H1 (cell line): ENCODE measurements around the gene USP24. TPM values are rescaled to one million over a fixed set of nuclear protein-coding genes. Genes with fewer than 3 reads are reported as not detected.

ENCODE experiments used
- CTCF ChIA-PET: fragments of 300-600 bp; sonication (Branson Sonifier 250); formaldehyde crosslinking; loops from one replicate; lab custom pipeline; 2021; ENCODE audit not compliant: partially characterized antibody; lab: Charles Lee
- POLR2A ChIA-PET: fragments of 300-600 bp; sonication (Branson Sonifier 250); formaldehyde crosslinking; loops from one replicate; lab custom pipeline; 2021; ENCODE audit warnings: inconsistent platforms; ENCODE audit not compliant: partially characterized antibody; lab: Charles Lee
- DNase-seq, 2 experiments: peaks; one replicate each; pipeline versions ENCODE4 v3.0.0 to v3.0.0-alpha.2; 2010 to 2022; ENCODE audit warnings: low spot score in 2 of 2, low read depth in 1 of 2, mixed read lengths in 1 of 2
- FAIRE-seq: peaks from 2 replicates; lab custom pipeline; 2011; peaks lifted over from hg19 to GRCh38; lab: Jason Lieb, UNC
- H2AFZ ChIP-seq: 2 replicates; pipeline ENCODE4 v1.8.1; 2012; ENCODE audit warnings: low read length, inconsistent platforms
- H2AK5ac ChIP-seq: 2 replicates; pipeline ENCODE4 v1.6.1; 2013; ENCODE audit warnings: low read depth, low read length
- H2BK120ac ChIP-seq: replicated peaks from 2 replicates; pipeline ENCODE3; 2013; ENCODE audit warnings: low read depth, low read length, inconsistent platforms
- H2BK12ac ChIP-seq: 2 replicates; pipeline ENCODE4 v1.6.1; 2013; ENCODE audit warnings: low read depth, low read length
- H2BK15ac ChIP-seq: 2 replicates; pipeline ENCODE4 v1.6.1; 2013; ENCODE audit warnings: low read length
- H2BK20ac ChIP-seq: 2 replicates; pipeline ENCODE4 v1.6.1; 2013; ENCODE audit warnings: low read length
- H2BK5ac ChIP-seq: 2 replicates; pipeline ENCODE4 v1.6.1; 2013; ENCODE audit warnings: low read depth, low read length
- H3K14ac ChIP-seq: 2 replicates; pipeline ENCODE4 v1.6.1; 2013; ENCODE audit warnings: inconsistent platforms; ENCODE audit not compliant: insufficient read length
- H3K18ac ChIP-seq: 2 replicates; pipeline ENCODE4 v1.6.1; 2013; ENCODE audit warnings: low read length; ENCODE audit errors: extremely low read depth
- H3K23ac ChIP-seq: 2 replicates; pipeline ENCODE4 v1.6.1; 2013; ENCODE audit warnings: inconsistent platforms; ENCODE audit not compliant: insufficient read length
- H3K23me2 ChIP-seq: 2 replicates; pipeline ENCODE4 v1.6.1; 2013; ENCODE audit warnings: low read depth, low read length
- H3K27ac ChIP-seq: 2 replicates; pipeline ENCODE4 v1.6.1; 2011; ENCODE audit warnings: low read depth, low read length, inconsistent platforms
- H3K27me3 ChIP-seq, 4 experiments: replicated peaks in 1 of 4; 1 replicate in 1 of 4; 2 replicates in 3 of 4; pipeline versions ENCODE4 v1.6.1 to v1.8.1; 2011 to 2013; ENCODE audit warnings: low read length in 3 of 4, mild to moderate bottlenecking in 3 of 4, inconsistent platforms in 2 of 4, mixed read lengths in 2 of 4, moderate library complexity in 1 of 4; ENCODE audit not compliant: control insufficient read depth in 3 of 4, insufficient read depth in 3 of 4; ENCODE audit errors: extremely low read depth in 1 of 4
- H3K36me3 ChIP-seq, 4 experiments: 2 replicates each; pipeline versions ENCODE4 v1.6.1 to v1.8.1; 2011 to 2013; ENCODE audit warnings: mild to moderate bottlenecking in 4 of 4, low read length in 3 of 4, moderate library complexity in 2 of 4, control low read depth in 1 of 4, inconsistent platforms in 1 of 4; ENCODE audit not compliant: insufficient read depth in 4 of 4, control insufficient read depth in 2 of 4
- H3K4ac ChIP-seq: replicated peaks from 2 replicates; pipeline ENCODE3; 2013; ENCODE audit warnings: low read length, low read depth, mixed read lengths, inconsistent platforms; ENCODE audit not compliant: insufficient read length
- H3K4me1 ChIP-seq, 4 experiments: replicated peaks in 1 of 4; 1 replicate in 1 of 4; 2 replicates in 3 of 4; pipeline versions ENCODE4 v1.6.1 to v1.8.1; 2011 to 2013; ENCODE audit warnings: low read length in 3 of 4, inconsistent platforms in 2 of 4, mixed read lengths in 1 of 4; ENCODE audit not compliant: insufficient read depth in 4 of 4, control insufficient read depth in 3 of 4
- H3K4me2 ChIP-seq, 2 experiments: 2 replicates each; pipeline versions ENCODE4 v1.6.1 to v1.8.1; 2011 to 2013; ENCODE audit warnings: low read depth in 2 of 2, low read length in 2 of 2, control low read depth in 1 of 2, inconsistent platforms in 1 of 2, mild to moderate bottlenecking in 1 of 2; ENCODE audit not compliant: insufficient read depth in 1 of 2
- H3K4me3 ChIP-seq, 4 experiments: fragments of 200-600, 300-600 bp in 1 of 4; sonication (generic), shearing (Covaris generic), sonication (Bioruptor Twin) in 1 of 4; 2 replicates each; pipeline versions ENCODE4 v1.5.1 to v1.8.1; 2011 to 2016; ENCODE audit warnings: low read length in 4 of 4, low read depth in 3 of 4, control low read depth in 2 of 4, inconsistent platforms in 2 of 4, mild to moderate bottlenecking in 2 of 4, mixed read lengths in 1 of 4, moderate library complexity in 1 of 4; ENCODE audit not compliant: insufficient read depth in 2 of 4; ENCODE audit errors: extremely low read depth in 1 of 4
- H3K56ac ChIP-seq: replicated peaks from 2 replicates; pipeline ENCODE3; 2013; ENCODE audit warnings: low read depth, mild to moderate bottlenecking, mixed read lengths, low read length, inconsistent platforms; ENCODE audit not compliant: insufficient read length
- H3K79me1 ChIP-seq: 2 replicates; pipeline ENCODE4 v1.6.1; 2013; ENCODE audit warnings: low read depth, low read length, control low read depth
- H3K79me2 ChIP-seq, 2 experiments: 2 replicates each; pipeline versions ENCODE4 v1.6.1 to v1.8.1; 2012 to 2013; ENCODE audit warnings: low read length in 2 of 2, mild to moderate bottlenecking in 2 of 2, inconsistent platforms in 1 of 2; ENCODE audit not compliant: insufficient read depth in 2 of 2, control insufficient read depth in 1 of 2
- H3K9ac ChIP-seq, 4 experiments: replicated peaks in 1 of 4; 1 replicate in 1 of 4; 2 replicates in 3 of 4; pipeline versions ENCODE4 v1.6.1 to v1.8.1; 2011 to 2013; ENCODE audit warnings: low read depth in 3 of 4, low read length in 3 of 4, control low read depth in 2 of 4, mild to moderate bottlenecking in 2 of 4, moderate library complexity in 2 of 4, inconsistent platforms in 1 of 4; ENCODE audit errors: extremely low read depth in 1 of 4
- H3K9me3 ChIP-seq, 2 experiments: 2 replicates each; pipeline versions ENCODE4 v1.6.1 to v1.8.1; 2012 to 2013; ENCODE audit warnings: mild to moderate bottlenecking in 2 of 2, moderate library complexity in 2 of 2, control low read depth in 1 of 2, inconsistent platforms in 1 of 2, low read depth in 1 of 2, low read length in 1 of 2, mixed read lengths in 1 of 2; ENCODE audit not compliant: insufficient read depth in 2 of 2
- H4K20me1 ChIP-seq, 2 experiments: replicated peaks in 1 of 2; 2 replicates each; pipeline versions ENCODE3 to v1.8.1; 2011 to 2013; ENCODE audit warnings: inconsistent platforms in 2 of 2, low read length in 2 of 2, mild to moderate bottlenecking in 1 of 2; ENCODE audit not compliant: insufficient read depth in 2 of 2, control insufficient read depth in 1 of 2
- H4K5ac ChIP-seq: 2 replicates; pipeline ENCODE4 v1.6.1; 2013; ENCODE audit warnings: low read length, low read depth, mixed read lengths, inconsistent platforms; ENCODE audit not compliant: insufficient read length
- H4K8ac ChIP-seq: 2 replicates; pipeline ENCODE4 v1.8.0; 2013; ENCODE audit warnings: mild to moderate bottlenecking, moderate library complexity, low read length, inconsistent platforms; ENCODE audit not compliant: insufficient read depth; ENCODE audit errors: extremely low read depth
- H4K91ac ChIP-seq: replicated peaks from 2 replicates; pipeline ENCODE3; 2013; ENCODE audit warnings: low read length, mixed read lengths, inconsistent platforms; ENCODE audit not compliant: insufficient read length
- BRCA1 ChIP-seq: IDR thresholded peaks from 2 replicates; pipeline ENCODE4 v1.6.1; 2012; ENCODE audit warnings: low read depth, low read length, improper control_type of control experiment
- CBX5 ChIP-seq: fragments of 300-800, 300-1000 bp; sonication (generic); IDR thresholded peaks from 2 replicates; pipeline ENCODE4 v1.7.1; 2016; ENCODE audit warnings: antibody characterized with exemption, low read length, low read depth
- CBX8 ChIP-seq: fragments of 300-800, 300-1000 bp; sonication (generic); IDR thresholded peaks from 2 replicates; pipeline ENCODE4 v1.7.1; 2016; ENCODE audit warnings: low read depth, low read length, borderline replicate concordance
- CREB1 ChIP-seq: IDR thresholded peaks from 2 replicates; pipeline ENCODE4 v1.6.1; 2012; ENCODE audit warnings: inconsistent platforms
- FOSL1 ChIP-seq: IDR thresholded peaks from 2 replicates; pipeline ENCODE4 v1.6.1; 2011; ENCODE audit warnings: mild to moderate bottlenecking, low read depth, low read length, moderate library complexity; ENCODE audit not compliant: insufficient read depth
- HDAC2 ChIP-seq, 2 experiments: fragments of 300-600 bp in 1 of 2; sonication (generic) in 1 of 2; IDR thresholded peaks; 2 replicates each; pipeline ENCODE4 v1.6.1; 2011 to 2012; ENCODE audit warnings: low read depth in 2 of 2, low read length in 2 of 2, mild to moderate bottlenecking in 2 of 2, moderate library complexity in 2 of 2, borderline replicate concordance in 1 of 2, inconsistent platforms in 1 of 2
- MAX ChIP-seq: IDR thresholded peaks from 2 replicates; pipeline ENCODE4 v1.6.1; 2012; ENCODE audit warnings: inconsistent platforms
- POU5F1 ChIP-seq: IDR thresholded peaks from 2 replicates; pipeline ENCODE4 v1.6.1; 2011; ENCODE audit warnings: low read depth, mild to moderate bottlenecking, low read length, moderate library complexity
- RAD21 ChIP-seq, 2 experiments: IDR thresholded peaks in 1 of 2; conservative IDR thresholded peaks in 1 of 2; 2 replicates each; pipeline ENCODE4 v1.6.1; 2011; ENCODE audit warnings: low read depth in 2 of 2, low read length in 2 of 2, improper control_type of control experiment in 1 of 2, inconsistent platforms in 1 of 2, mild to moderate bottlenecking in 1 of 2, moderate library complexity in 1 of 2
- SIX5 ChIP-seq: IDR thresholded peaks from 2 replicates; pipeline ENCODE4 v1.6.1; 2011; ENCODE audit warnings: mild to moderate bottlenecking, low read depth, low read length
- SRF ChIP-seq: IDR thresholded peaks from 2 replicates; pipeline ENCODE4 v1.6.1; 2011; ENCODE audit warnings: mild to moderate bottlenecking, low read depth, low read length, moderate library complexity
- SUZ12 ChIP-seq: fragments of 200-600 bp; sonication (generic); IDR thresholded peaks from 2 replicates; pipeline ENCODE4 v1.6.1; 2012; ENCODE audit warnings: mild to moderate bottlenecking, inconsistent platforms, low read length, moderate library complexity, mixed read lengths
- YY1 ChIP-seq: IDR thresholded peaks from 2 replicates; pipeline ENCODE4 v1.6.1; 2011; ENCODE audit warnings: low read depth, mild to moderate bottlenecking, low read length
- WGBS, 2 experiments: shearing (Covaris generic) in 1 of 2; methylation state at CpG; one replicate each; pipeline versions ENCODE4 v1.1.6 to v1.1.7; 2013 to 2015; ENCODE audit warnings: low lambda C conversion rate in 2 of 2, mixed read lengths in 2 of 2, inconsistent platforms in 1 of 2, low coverage in 1 of 2, missing lambda C conversion rate in 1 of 2; ENCODE audit not compliant: insufficient replicate concordance in 2 of 2, insufficient coverage in 1 of 2, insufficient read length in 1 of 2; ENCODE audit errors: extremely low coverage in 1 of 2, missing lambda C conversion rate in 1 of 2; 5-methylcytosine and 5-hydroxymethylcytosine counted together
- polyA plus RNA-seq, 7 experiments: library from polyadenylated mRNA; depleted of rRNA in 3 of 7; stranded (reverse) in 5 of 7; unstranded in 2 of 7; fragments of >200 nt in 5 of 7; fragments of 200-250 nt in 2 of 7; gene quantifications; 1 replicate in 5 of 7; 2 replicates in 1 of 7; 4 replicates in 1 of 7; pipeline versions ENCODE4 v1.2.1 to v1.2.3, GENCODE V29; 2011 to 2013; ENCODE audit warnings: missing spikeins in 2 of 7, mixed read lengths in 2 of 7
- total RNA-seq: library from RNA; stranded (reverse); fragmentation: NEBNext Ultra II Directional; extraction: Animal tissue kit (Norgen Biotek cat#: 25700); gene quantifications from 2 replicates; pipeline ENCODE4 v1.2.1, GENCODE V29; 2021
- TF ChIP-seq, protein P1 (sequence below): IDR thresholded peaks from 2 replicates; pipeline ENCODE4 v1.6.1; 2011; ENCODE audit warnings: low read depth, mild to moderate bottlenecking, low read length; ENCODE audit not compliant: insufficient read depth

Gene USP24
- total and polyA plus RNA-seq, 2 of the 8 experiments (the other 6 are each of a cell fraction or from before 2014, with no cell fraction given): 11.1 to 34.6 TPM

GRCh38 chr1:55188909-55189308, 26.3 kb downstream of the USP24 start:
- Histone ChIP-seq H2BK120ac (no peak overlapping the region), H3K36me3 (no peaks in the 10 kb centered on the region), H4K8ac (no peak overlapping the region), H4K20me1 (peaks cover 0 to 1% of the 10 kb centered on the region in 2 experiments), H3K27ac (no peak overlapping the region), H2BK5ac (no peak overlapping the region), H3K9ac (no peak overlapping the region), H2BK20ac (no peak overlapping the region), H4K5ac (no peak overlapping the region), H3K23me2 (no peaks in the 10 kb centered on the region), H3K79me2 (peaks cover 0 to 76% of the 10 kb centered on the region in 2 experiments; a peak in 2 of 4 replicates), H2AFZ (no peak overlapping the region), H3K4me3 (no peak overlapping the region), H3K18ac (no peak overlapping the region), H3K9me3 (no peaks in the 10 kb centered on the region), H4K91ac (no peak overlapping the region), H2BK12ac (no peak overlapping the region), H2BK15ac (no peak overlapping the region), H3K27me3 (peaks cover 0 to 1% (median 0%) of the 10 kb centered on the region in 4 experiments; a peak in 1 of 7 replicates), H3K56ac (no peak overlapping the region), H3K79me1 (peaks cover 3% of the 10 kb centered on the region; the same call in 1 of the 2 replicates), H3K4ac (no peak overlapping the region), H3K4me2 (no peak overlapping the region), H3K23ac (no peak overlapping the region), H3K14ac (no peak overlapping the region), H3K4me1 (no peaks in the 10 kb centered on the region), H2AK5ac (no peak overlapping the region)
- ChIA-PET CTCF (interaction anchor here (0.7 kb wide), 1 partner anchor 9 kb away, joined by 3 read pairs; no protein-coding TSS in a partner anchor), POLR2A (no interaction called here)
- WGBS, 2 experiments: 91% methylated on average over 3 of the region's 5 CpGs; no CpG with 5 or more reads in 1 of the 2 experiments
- DNase-seq (no peak), FAIRE-seq (no peak)
- TF ChIP-seq CREB1 (no peak), CBX5 (no peak), SRF (no peak), RAD21 (IDR thresholded peaks at IDR 0.05 in 1 of 2, conservative IDR thresholded peaks at IDR 0.05 in 1 of 2; ENCODE audit: low read depth in 2 of 2, low read length in 2 of 2) (no peak), YY1 (no peak), POU5F1 (no peak), BRCA1 (no peak), CBX8 (no peak), SIX5 (no peak), MAX (no peak), FOSL1 (no peak), HDAC2 (IDR thresholded peaks at IDR 0.05; ENCODE audit: borderline replicate concordance in 1 of 2, low read depth in 2 of 2, low read length in 2 of 2) (no peak), SUZ12 (no peak)
- TF ChIP-seq, protein P1, sequence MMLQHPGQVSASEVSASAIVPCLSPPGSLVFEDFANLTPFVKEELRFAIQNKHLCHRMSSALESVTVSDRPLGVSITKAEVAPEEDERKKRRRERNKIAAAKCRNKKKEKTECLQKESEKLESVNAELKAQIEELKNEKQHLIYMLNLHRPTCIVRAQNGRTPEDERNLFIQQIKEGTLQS: no peak
